GM18870 (cell line): Measurements from ENCODE around the gene OR7G1.
A peak's percentile ranks its signal among the peaks of the same experiment; 100 is the strongest.

Experiments
- ATAC-seq: cut with Tn5 transposase; IDR thresholded peaks from one replicate; pipeline ENCODE4 v1.9.1; 2021; ENCODE audit warnings: moderate library complexity; ENCODE audit not compliant: unreplicated experiment

OR7G1 gene

GRCh38 chr19:9115307-9115813, at the start of gene OR7G1:
Gene OR7G1, minus strand, starts transcription at chr19:9115763. Its CDS starts 0 bp downstream, at chr19:9115763.
- ATAC-seq = no peak

DNA sequence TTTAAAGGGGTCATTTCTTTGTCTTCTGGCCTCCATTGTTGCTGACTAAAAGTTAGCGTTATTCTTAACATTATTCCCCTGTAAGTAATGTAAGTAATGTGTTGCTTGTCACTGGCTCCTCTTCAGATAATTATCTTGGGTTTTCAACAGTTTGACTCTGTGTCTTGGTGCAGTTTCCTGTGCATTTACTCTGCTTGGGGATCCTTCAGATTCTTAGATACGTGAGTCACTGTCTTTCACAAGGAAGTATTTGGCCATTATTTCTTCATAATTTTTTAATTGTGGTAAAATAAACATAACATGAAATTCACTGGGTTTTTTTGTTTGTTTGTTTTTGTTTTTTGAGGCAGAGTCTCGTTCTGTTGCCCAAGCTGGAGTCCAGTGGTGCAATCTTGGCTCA, 49.7 kb upstream of the OR7G1 start:
- ATAC-seq = no peak

DNA sequence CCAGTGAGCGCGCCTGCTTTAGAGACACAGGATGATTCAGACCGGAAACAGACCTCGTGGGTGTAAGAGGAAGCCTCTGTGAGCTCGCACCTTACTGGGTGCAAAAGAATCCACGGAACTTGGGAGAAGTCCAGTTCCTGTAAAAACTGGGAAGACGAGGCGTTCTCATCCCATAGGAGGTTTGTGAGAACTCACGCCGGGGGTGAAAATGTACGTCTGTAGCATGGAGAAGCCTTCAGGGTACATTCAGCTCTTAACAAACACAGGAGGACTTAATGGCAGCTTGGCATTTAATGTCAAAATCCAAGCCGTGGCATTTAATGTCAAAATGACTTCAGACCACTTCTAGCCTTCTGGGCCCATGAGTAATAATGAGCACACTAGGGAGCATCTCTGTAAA, 45.9 kb upstream of the OR7G1 start:
- ATAC-seq = no peak

DNA sequence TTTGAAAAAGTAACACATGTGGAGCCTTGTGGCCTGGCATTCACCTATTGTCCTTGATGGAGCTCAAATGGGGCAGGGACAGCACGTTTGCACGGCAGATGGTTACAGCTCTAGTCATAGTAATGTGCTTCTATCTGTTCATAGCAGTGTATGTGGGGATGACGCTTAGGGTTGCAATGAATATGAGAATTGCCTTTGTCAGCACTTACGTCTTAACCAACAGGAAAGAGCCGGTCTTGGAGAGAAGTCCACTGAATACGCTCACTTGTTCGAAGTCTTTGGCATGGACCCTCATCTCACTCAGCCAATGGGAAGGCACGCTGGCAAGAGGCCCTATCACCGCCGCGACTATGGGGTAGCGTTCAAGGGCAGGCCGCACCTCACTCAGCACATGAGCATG, 44.3 kb upstream of the OR7G1 start:
- ATAC-seq = no peak

DNA sequence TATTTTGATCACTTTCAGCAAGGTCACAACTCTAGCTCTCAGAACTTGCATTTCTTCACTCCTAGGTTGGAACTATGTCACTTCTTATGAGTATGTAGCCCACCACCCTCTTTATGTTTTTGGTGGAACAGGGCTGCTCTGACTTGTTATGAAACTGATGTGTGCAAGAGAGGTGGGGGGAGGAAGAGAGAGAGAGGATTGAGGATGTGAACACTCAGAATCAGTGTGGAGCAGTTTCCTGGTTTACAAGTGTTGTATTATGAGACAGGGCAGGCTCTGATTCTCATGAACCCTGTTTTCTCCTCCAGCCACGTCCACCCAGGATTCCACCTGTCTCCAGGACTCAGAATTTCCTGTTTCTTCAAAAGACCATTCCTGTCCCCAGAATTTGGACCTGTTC, 40.7 kb upstream of the OR7G1 start:
- ATAC-seq = no peak

DNA sequence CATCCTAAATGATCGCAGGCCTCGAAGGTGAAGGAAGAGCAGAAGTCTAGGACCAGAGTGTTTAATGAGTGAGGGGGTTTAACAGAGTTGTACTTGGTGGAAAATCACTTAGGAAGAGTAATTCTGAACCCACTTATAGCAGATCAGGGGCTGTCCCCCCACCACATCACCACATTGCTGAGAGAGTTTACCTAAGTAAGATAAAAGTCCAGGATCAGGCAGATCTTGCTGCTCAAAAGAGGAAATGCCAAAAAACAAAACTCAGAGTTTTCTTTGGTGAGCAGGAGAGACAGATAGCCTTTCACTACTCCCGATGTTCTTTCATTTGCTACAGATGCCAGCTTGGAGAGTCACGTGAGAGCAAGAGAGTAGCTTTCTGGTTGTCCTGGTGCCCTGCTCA, 40.0 kb upstream of the OR7G1 start:
- no peak for ATAC-seq

DNA sequence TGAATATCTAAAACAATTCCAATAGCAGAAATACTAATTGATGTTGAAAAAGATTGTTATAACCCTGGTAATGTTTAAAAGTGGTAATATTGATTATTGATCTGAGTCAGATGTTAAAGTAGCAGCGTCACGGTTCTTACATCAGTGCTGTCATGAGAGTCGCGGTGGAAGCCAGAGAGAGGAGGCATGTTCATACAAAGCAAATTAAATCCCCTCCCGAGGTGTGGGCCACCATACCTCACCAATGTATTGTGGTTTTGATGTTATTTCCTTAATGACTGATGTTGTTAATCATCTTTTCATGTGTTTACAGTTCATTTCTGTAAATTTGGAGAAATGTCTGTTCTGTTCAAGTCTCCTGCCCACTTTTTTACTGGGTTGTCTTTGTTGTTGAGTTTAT, 35.8 kb upstream of the OR7G1 start:
- ATAC-seq = no peak

- ATAC-seq = no peak
Measured at GRCh38 chr19:9150650-9151049, 35.1 kb upstream of the OR7G1 start.

GRCh38 chr19:9149997-9150396, 34.4 kb upstream of the OR7G1 start:
- no peak for ATAC-seq

DNA sequence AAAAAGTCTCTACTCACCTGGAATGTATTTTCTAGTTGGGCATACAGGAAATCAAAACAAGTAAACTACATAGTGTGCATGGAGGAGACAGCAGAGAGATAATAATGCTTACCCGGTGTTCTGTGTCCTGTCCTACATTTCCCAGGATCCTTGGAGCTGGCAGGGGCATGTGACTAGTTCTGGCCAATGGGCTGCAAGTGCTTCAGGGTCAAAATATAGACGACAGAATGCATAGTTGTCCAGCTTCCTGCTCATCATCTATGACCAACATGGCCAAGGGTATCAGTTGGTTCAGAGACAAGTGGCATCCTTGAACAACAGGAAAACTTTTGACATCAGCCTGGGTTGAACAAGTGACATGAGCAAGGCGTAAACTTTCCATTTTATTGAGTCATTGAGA, 33.1 kb upstream of the OR7G1 start:
- no peak for ATAC-seq

DNA sequence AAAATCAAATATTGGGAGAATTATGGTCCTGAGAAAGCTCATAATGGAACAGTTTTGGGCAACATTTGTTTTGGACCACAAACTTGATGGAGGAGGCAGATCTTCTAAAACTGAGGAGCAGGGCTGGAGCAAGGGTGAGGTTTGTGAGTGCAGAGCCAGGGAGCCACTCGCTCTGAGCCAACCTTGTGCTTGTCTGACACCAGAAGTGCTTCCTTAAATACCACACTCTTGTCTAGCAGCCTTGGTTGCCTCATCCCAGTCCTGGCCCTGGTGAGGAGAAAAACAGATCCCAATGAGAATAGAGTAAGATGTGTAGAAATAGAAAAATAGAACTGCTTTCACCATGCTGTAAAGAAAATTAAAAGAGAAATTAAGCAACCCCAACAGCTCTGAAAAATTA, 31.3 kb upstream of the OR7G1 start:
- no peak for ATAC-seq

- ATAC-seq = no peak
Measured at GRCh38 chr19:9144920-9145319, 29.4 kb upstream of the OR7G1 start.

DNA sequence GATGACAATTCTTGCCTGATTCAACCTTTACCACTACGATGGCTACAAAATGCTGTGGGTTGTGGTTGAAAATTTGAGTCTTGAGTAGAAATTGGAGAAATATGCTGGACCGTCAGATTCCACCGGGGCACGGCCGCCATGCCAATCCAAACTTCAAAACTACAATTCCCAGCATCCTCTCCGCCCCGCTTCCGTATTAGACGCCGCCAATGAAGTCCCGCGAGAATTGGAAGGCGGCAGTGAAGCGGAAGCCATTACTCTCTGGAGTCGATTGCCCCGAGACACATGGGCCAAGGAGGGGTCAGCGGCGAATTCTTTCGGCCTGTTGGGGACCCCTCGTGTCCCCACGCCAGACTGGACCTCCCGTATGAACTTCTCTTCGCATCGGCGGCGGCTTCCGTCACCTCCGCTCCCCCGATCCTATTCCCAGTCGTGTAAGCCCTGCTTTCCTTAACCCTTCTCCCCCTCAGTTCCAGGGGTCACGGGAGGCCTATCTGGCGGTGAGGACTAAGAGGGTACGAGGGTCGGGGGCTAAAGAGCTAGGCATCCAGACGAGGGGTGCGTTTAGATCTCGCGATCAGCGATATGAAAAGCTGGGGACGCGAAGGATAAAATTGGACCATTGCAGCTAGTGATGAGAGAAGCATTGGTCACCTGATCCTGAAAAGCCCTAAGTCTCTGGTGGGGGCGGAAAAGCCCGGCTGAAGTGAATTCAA, 24.8 kb upstream of the OR7G1 start, which contains the start of gene ZNF317:
Gene ZNF317 (plus strand): TSS at position 239 of the 716 bp plus-strand sequence. CDS start 15,620 bp downstream, outside the sequence.
- ATAC-seq = peak; percentile 87

GRCh38 chr19:9139609-9140158, 24.1 kb upstream of the OR7G1 start:
- ATAC-seq = peak; percentile 9

DNA sequence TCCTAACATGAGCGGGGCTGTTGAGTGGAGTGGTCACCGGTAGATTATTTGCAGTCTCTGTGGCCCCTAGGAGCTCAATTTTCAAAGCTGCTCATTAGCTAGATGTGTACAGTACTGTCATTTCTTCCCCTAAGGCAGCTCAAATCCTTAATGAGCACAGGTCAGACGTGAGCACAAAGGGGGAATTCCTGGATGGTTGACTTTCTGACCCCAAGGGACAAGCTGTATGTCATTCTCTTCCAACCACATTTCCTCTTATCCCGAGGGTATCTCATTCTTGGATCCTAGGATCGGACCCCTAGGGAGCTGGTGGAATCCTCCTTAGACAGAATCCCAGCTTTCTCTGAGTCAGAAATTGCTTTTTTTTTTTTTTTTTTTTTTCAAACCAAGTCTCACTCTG, 16.9 kb upstream of the OR7G1 start:
- ATAC-seq = no peak

GRCh38 chr19:9130965-9131364, 15.4 kb upstream of the OR7G1 start:
- no peak for ATAC-seq

- no peak for ATAC-seq
Measured at GRCh38 chr19:9128171-9128570, 12.6 kb upstream of the OR7G1 start.

DNA sequence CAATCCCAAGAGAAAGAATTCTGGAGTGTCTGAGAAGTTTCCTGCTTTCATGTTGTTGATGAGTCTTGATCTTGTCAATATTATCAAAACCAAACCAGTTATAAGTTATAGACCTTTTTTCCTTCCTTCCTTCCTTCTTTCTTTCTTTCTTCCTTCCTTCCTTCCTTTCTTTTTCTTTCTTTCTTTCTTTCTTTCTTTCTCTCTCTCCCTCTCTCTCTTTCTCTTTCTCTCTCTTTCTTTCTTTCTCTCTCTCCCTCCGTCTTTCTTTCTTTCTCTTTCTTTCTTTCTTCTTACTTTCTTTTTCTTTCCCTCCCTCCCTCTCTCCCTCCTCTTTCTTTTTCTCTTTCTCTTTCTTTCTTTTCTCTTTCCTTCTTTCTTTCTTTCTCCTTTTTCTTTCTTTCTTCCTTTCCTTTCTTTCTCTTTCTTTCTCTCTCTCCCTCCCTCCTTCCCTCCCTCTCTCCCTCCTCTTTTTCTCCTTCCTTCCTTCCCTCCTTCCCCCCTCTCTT, 11.4 kb upstream of the OR7G1 start, which contains the start of gene OR7G3:
Gene OR7G3 (minus strand): TSS at position 51 of the 506 bp plus-strand sequence. CDS start 0 bp downstream, at position 51.
- ATAC-seq = no peak

DNA sequence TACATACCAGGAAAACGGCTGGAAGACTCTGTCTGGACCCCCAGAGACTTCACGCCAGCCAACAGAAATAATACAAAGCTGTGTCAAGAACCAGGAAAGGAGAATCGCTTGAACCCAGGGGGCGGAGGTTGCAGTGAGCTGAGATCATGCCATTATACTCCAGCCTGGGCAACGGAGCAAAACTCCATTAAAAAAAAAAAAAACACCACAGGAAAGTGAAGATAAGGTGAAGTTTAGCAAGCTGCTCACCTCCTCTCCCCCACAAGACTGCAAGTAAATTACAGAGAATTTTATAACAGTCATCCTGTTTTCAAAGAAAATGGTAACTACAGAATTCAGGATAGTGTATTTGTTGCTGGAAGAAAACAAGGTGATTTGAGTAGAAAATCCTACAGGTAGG, 984 bp upstream of the OR7G1 start:
- ATAC-seq = no peak

- no peak for ATAC-seq
Measured at GRCh38 chr19:9109959-9110358, 5.6 kb downstream of the OR7G1 start.

DNA sequence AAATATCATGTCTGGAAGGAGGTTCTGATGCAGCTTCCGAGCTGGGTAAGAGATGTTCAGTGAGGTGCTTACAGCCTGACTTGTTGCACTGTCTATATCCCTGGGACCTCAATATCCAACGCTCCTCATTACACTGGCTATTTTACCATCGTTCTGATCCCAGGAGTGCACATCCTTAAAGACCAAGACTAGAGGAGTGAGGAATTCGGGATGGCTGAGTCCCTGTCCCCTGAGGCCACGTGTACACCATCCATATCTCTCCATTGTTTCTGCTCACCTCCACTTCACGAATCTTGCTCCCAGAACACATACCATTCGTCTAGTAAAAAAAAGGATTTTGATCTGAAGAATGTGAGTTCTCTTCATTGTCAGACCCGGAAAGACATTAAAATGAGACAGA, 8.2 kb downstream of the OR7G1 start, which contains the start of gene OR7G2:
Gene OR7G2 (minus strand): TSS at position 101 of the 400 bp plus-strand sequence. CDS start 4,232 bp downstream, outside the sequence.
- ATAC-seq = no peak

- ATAC-seq = no peak
Measured at GRCh38 chr19:9086761-9087160, 28.8 kb downstream of the OR7G1 start, which contains the start of gene OR1M1. Gene OR1M1, plus strand, starts transcription at chr19:9087061. Its CDS starts 6,184 bp downstream, at chr19:9093245.
